Urothelium cell line (cell line): ENCODE data around the gene OR51A7.
A peak's percentile ranks its signal among the peaks of the same experiment; 100 is the strongest.
"Not testable (repeated sequence)": the region's sequence is repeated elsewhere in the genome, so short reads cannot be mapped to it uniquely, and the experiment has no call there.

Experiments used
- DNase-seq: peaks from one replicate; pipeline ENCODE4 v3.0.0; 2011; ENCODE audit warnings: low spot score, mixed read lengths
- FAIRE-seq: peaks from 2 replicates; lab custom pipeline; 2011; peaks lifted over from hg19 to GRCh38; lab: Jason Lieb, UNC

The OR51A7 gene

GRCh38 chr11:4903484-4903883 is at the start of gene OR51A7:
Gene OR51A7, plus strand, starts transcription at chr11:4903783. Its CDS starts 3,587 bp downstream, at chr11:4907370.
- no peak for DNase-seq
- no peak for FAIRE-seq

GRCh38 chr11:4854286-4854685 is 49.3 kb upstream of the OR51A7 start:
- DNase-seq, FAIRE-seq: not testable (repeated sequence)

GRCh38 chr11:4862447-4863236 is 40.9 kb upstream of the OR51A7 start:
- FAIRE-seq = no peak
- no peak for DNase-seq

- DNase-seq (no peak), FAIRE-seq (no peak)
Observed at GRCh38 chr11:4863876-4864275, 39.7 kb upstream of the OR51A7 start.

GRCh38 chr11:4865855-4866254 is 37.7 kb upstream of the OR51A7 start:
- FAIRE-seq = no peak

GRCh38 chr11:4881188-4881587 is 22.4 kb upstream of the OR51A7 start:
- DNase-seq (no peak), FAIRE-seq (no peak)

More at GRCh38 chr11:4865855-4866254, 37.7 kb upstream of the OR51A7 start:
- no peak for DNase-seq

GRCh38 chr11:4881860-4882500 is 21.6 kb upstream of the OR51A7 start, which contains the start of gene OR51T1:
Gene OR51T1, plus strand, starts transcription at chr11:4881900. Its CDS starts 0 bp downstream, at chr11:4881900.
- no peak for FAIRE-seq
- DNase-seq = no peak

GRCh38 chr11:4882543-4882942 is 21.0 kb upstream of the OR51A7 start:
- no peak for FAIRE-seq

GRCh38 chr11:4884361-4884760 is 19.2 kb upstream of the OR51A7 start:
- DNase-seq (no peak), FAIRE-seq (no peak)

More at GRCh38 chr11:4882543-4882942, 21.0 kb upstream of the OR51A7 start:
- no peak for DNase-seq

- FAIRE-seq (no peak), DNase-seq (no peak)
Observed at GRCh38 chr11:4886186-4886585, 17.4 kb upstream of the OR51A7 start.

- DNase-seq = no peak
- FAIRE-seq = no peak
Observed at GRCh38 chr11:4887591-4887990, 16.0 kb upstream of the OR51A7 start.

- DNase-seq (no peak), FAIRE-seq (no peak)
Observed at GRCh38 chr11:4890279-4890678, 13.3 kb upstream of the OR51A7 start.

GRCh38 chr11:4891996-4892640 is 11.5 kb upstream of the OR51A7 start:
- DNase-seq (peak; percentile 58), FAIRE-seq (no peak)

- FAIRE-seq = no peak
- no peak for DNase-seq
Observed at GRCh38 chr11:4916581-4916980, 13.0 kb downstream of the OR51A7 start.

GRCh38 chr11:4919250-4919649 is 15.7 kb downstream of the OR51A7 start, which contains the start of gene OR51G2:
Gene OR51G2, minus strand, starts transcription at chr11:4919350. Its CDS starts 3,687 bp downstream, at chr11:4915663.
- DNase-seq = no peak
- FAIRE-seq = no peak

- DNase-seq = no peak
- FAIRE-seq = no peak
Observed at GRCh38 chr11:4921796-4922195, 18.2 kb downstream of the OR51A7 start.

GRCh38 chr11:4922304-4922703 is 18.7 kb downstream of the OR51A7 start:
- DNase-seq = no peak
- no peak for FAIRE-seq

- DNase-seq = no peak
- FAIRE-seq = no peak
Observed at GRCh38 chr11:4924239-4924638, 20.7 kb downstream of the OR51A7 start, which contains the start of gene OR51G1. Gene OR51G1, minus strand, starts transcription at chr11:4924339. Its CDS starts 0 bp downstream, at chr11:4924339.

GRCh38 chr11:4926608-4927007 is 23.0 kb downstream of the OR51A7 start:
- no peak for FAIRE-seq
- no peak for DNase-seq

- FAIRE-seq = no peak
Observed at GRCh38 chr11:4932751-4933150, 29.2 kb downstream of the OR51A7 start.

GRCh38 chr11:4936745-4937144 is 33.2 kb downstream of the OR51A7 start:
- no peak for FAIRE-seq
- no peak for DNase-seq

More at GRCh38 chr11:4932751-4933150, 29.2 kb downstream of the OR51A7 start:
- DNase-seq = no peak
